Caco-2 (cell line): ENCODE data around the gene MED14. TPM values are rescaled to one million over a fixed set of nuclear protein-coding genes. Genes with fewer than 3 reads are reported as not detected.

Experiments
- BruUV-seq: library from RNA; stranded (reverse); fragments of 400-500 nt; replicated peaks from 2 replicates; lab custom pipeline; 2021; lab: Mats Ljungman, UMichigan
- CTCF ChIA-PET: fragments of 300-600 bp; sonication (Branson Sonifier 250); formaldehyde crosslinking; loops from one replicate; lab custom pipeline; 2022; ENCODE audit warnings: antibody characterized with exemption; lab: Charles Lee
- POLR2A ChIA-PET: fragments of 300-600 bp; sonication (Branson Sonifier 250); formaldehyde crosslinking; loops from one replicate; lab custom pipeline; 2022; ENCODE audit warnings: antibody characterized with exemption; lab: Charles Lee
- DNase-seq, 2 experiments: peaks; one replicate each; pipeline versions ENCODE4 v3.0.0 to v3.0.0-alpha.2; 2020 to 2022
- H3K27me3 ChIP-seq: replicated peaks from 2 replicates; pipeline ENCODE4 v1.6.0; 2011; ENCODE audit warnings: low read length; ENCODE audit not compliant: control insufficient read depth, insufficient read depth
- H3K36me3 ChIP-seq: 2 replicates; pipeline ENCODE4 v1.5.1; 2011; ENCODE audit warnings: low read length; ENCODE audit not compliant: control insufficient read depth, insufficient read depth
- H3K4me1 ChIP-seq: fragments of 250-450 bp; sonication (Bioruptor Pico); 2 replicates; pipeline ENCODE4 v1.5.1; 2020; ENCODE audit warnings: mild to moderate bottlenecking
- H3K4me3 ChIP-seq: 2 replicates; pipeline ENCODE4 v1.5.1; 2011; ENCODE audit warnings: low read depth, mild to moderate bottlenecking, control low read depth, low read length
- H3K9me3 ChIP-seq: fragments of 250-450 bp; sonication (Bioruptor Pico); 2 replicates; pipeline ENCODE4 v1.5.1; 2020; ENCODE audit warnings: mild to moderate bottlenecking, moderate library complexity
- H3K27ac Mint-ChIP-seq: one replicate; pipeline ENCODE4 v1.8.0; 2022; ENCODE audit warnings: mixed read lengths; ENCODE audit not compliant: unreplicated experiment
- H3K27me3 Mint-ChIP-seq: one replicate; pipeline ENCODE4 v1.8.0; 2022; ENCODE audit warnings: mixed read lengths; ENCODE audit not compliant: insufficient read depth, unreplicated experiment
- H3K36me3 Mint-ChIP-seq: one replicate; pipeline ENCODE4 v1.8.0; 2022; ENCODE audit warnings: mild to moderate bottlenecking, mixed read lengths; ENCODE audit not compliant: insufficient read depth, unreplicated experiment
- H3K4me1 Mint-ChIP-seq: one replicate; pipeline ENCODE4 v1.8.0; 2022; ENCODE audit warnings: low read depth, mixed read lengths; ENCODE audit not compliant: unreplicated experiment
- H3K4me3 Mint-ChIP-seq: one replicate; pipeline ENCODE4 v1.8.0; 2022; ENCODE audit warnings: mild to moderate bottlenecking, moderate library complexity, mixed read lengths; ENCODE audit not compliant: unreplicated experiment
- H3K9me3 Mint-ChIP-seq: one replicate; pipeline ENCODE4 v1.8.0; 2022; ENCODE audit warnings: mixed read lengths; ENCODE audit not compliant: unreplicated experiment
- CTCF ChIP-seq, 2 experiments: fragments of 200-600 bp in 1 of 2; IDR thresholded peaks; 1 replicate in 1 of 2; 2 replicates in 1 of 2; pipeline versions ENCODE4 v1.5.1 to v1.8.0; 2011 to 2022; ENCODE audit warnings: antibody characterized with exemption in 1 of 2, control low read depth in 1 of 2, inconsistent platforms in 1 of 2, low read depth in 1 of 2, low read length in 1 of 2, mild to moderate bottlenecking in 1 of 2, moderate library complexity in 1 of 2; ENCODE audit not compliant: insufficient read depth in 1 of 2, severe bottlenecking in 1 of 2, unreplicated experiment in 1 of 2
- intact Hi-C: fragments of 100-400 bp; cut with micrococcal nuclease; formaldehyde crosslinking; loops from one replicate; pipeline ENCODE4 v1.10.0; 2022; ENCODE audit not compliant: unreplicated experiment
- total RNA-seq: library from RNA; stranded (reverse); gene quantifications from 2 replicates; pipeline ENCODE4 v1.2.3, GENCODE V29; 2022

Gene MED14
- total RNA-seq, 1 experiment from 2014 or later: 42.6 TPM

- CTCF ChIA-PET: interaction anchor here (0.6 to 0.9 kb wide), 3 partner anchors 350 to 469 kb away, joined by 3 to 8 read pairs (median 4); no protein-coding TSS in a partner anchor
- no peaks in the 10 kb centered on the region for H3K9me3 Mint-ChIP-seq
- H3K27me3 Mint-ChIP-seq: no peaks in the 10 kb centered on the region
- Histone ChIP-seq H3K9me3 (no peaks in the 10 kb centered on the region), H3K36me3 (no peaks in the 10 kb centered on the region), H3K27me3 (no peaks in the 10 kb centered on the region), H3K4me3 (peak overlapping the region; percentile 77), H3K4me1 (no peaks in the 10 kb centered on the region)
- H3K27ac Mint-ChIP-seq: peak overlapping the region; percentile 83
- TSS peak; percentile 28 for BruUV-seq
- peaks cover 42% of the 10 kb centered on the region for H3K36me3 Mint-ChIP-seq
- POLR2A ChIA-PET: no interaction called here
- peak in 1 of 2 experiments; percentile 9 for TF ChIP-seq CTCF (IDR thresholded peaks at IDR 0.05; ENCODE audit: insufficient read depth in 1 of 2, low read depth in 1 of 2, low read length in 1 of 2, severe bottlenecking in 1 of 2, unreplicated experiment in 1 of 2)
- DNase-seq: peak in 1 of 2 experiments; percentile 20
- H3K4me3 Mint-ChIP-seq: peak overlapping the region; percentile 82
- intact Hi-C loops: no loop called here
- peaks cover 15% of the 10 kb centered on the region for H3K4me1 Mint-ChIP-seq
These were observed 88.6 kb downstream of the MED14 start for GRCh38 chrX:40646489-40647306.

GRCh38 chrX:40644821-40645358, 90.5 kb downstream of the MED14 start:
- intact Hi-C loops: no loop called here

More at GRCh38 chrX:40644821-40645358, 90.5 kb downstream of the MED14 start:
- peak overlapping the region; percentile 66 for H3K27ac Mint-ChIP-seq
- no peak for DNase-seq
- Histone ChIP-seq H3K4me1 (no peaks in the 10 kb centered on the region), H3K9me3 (no peaks in the 10 kb centered on the region), H3K4me3 (no peak overlapping the region), H3K27me3 (no peaks in the 10 kb centered on the region), H3K36me3 (no peaks in the 10 kb centered on the region)
- H3K4me3 Mint-ChIP-seq: peak overlapping the region; percentile 76
- H3K27me3 Mint-ChIP-seq: no peaks in the 10 kb centered on the region
- no peak for TF ChIP-seq CTCF (IDR thresholded peaks at IDR 0.05; ENCODE audit: insufficient read depth in 1 of 2, low read depth in 1 of 2, low read length in 1 of 2, severe bottlenecking in 1 of 2, unreplicated experiment in 1 of 2)
- peaks cover 39% of the 10 kb centered on the region for H3K36me3 Mint-ChIP-seq
- BruUV-seq: no TSS peak
- H3K4me1 Mint-ChIP-seq: peaks cover 15% of the 10 kb centered on the region
- ChIA-PET CTCF (no interaction called here), POLR2A (no interaction called here)
- H3K9me3 Mint-ChIP-seq: no peaks in the 10 kb centered on the region
